H1 (cell line): ENCODE results near the gene TECR. TPM values are rescaled to one million over a fixed set of nuclear protein-coding genes. Genes with fewer than 3 reads are reported as not detected.
"Not testable (repeated sequence)": the region's sequence is repeated elsewhere in the genome, so short reads cannot be mapped to it uniquely, and the experiment has no call there.

Experiments used
- CTCF ChIA-PET: fragments of 300-600 bp; sonication (Branson Sonifier 250); formaldehyde crosslinking; loops from one replicate; lab custom pipeline; 2021; ENCODE audit not compliant: partially characterized antibody; lab: Charles Lee
- POLR2A ChIA-PET: fragments of 300-600 bp; sonication (Branson Sonifier 250); formaldehyde crosslinking; loops from one replicate; lab custom pipeline; 2021; ENCODE audit warnings: inconsistent platforms; ENCODE audit not compliant: partially characterized antibody; lab: Charles Lee
- DNase-seq, 2 experiments: peaks; one replicate each; pipeline versions ENCODE4 v3.0.0 to v3.0.0-alpha.2; 2010 to 2022; ENCODE audit warnings: low spot score in 2 of 2, low read depth in 1 of 2, mixed read lengths in 1 of 2
- FAIRE-seq: peaks from 2 replicates; lab custom pipeline; 2011; peaks lifted over from hg19 to GRCh38; lab: Jason Lieb, UNC
- H2AFZ ChIP-seq: 2 replicates; pipeline ENCODE4 v1.8.1; 2012; ENCODE audit warnings: low read length, inconsistent platforms
- H2AK5ac ChIP-seq: 2 replicates; pipeline ENCODE4 v1.6.1; 2013; ENCODE audit warnings: low read depth, low read length
- H2BK120ac ChIP-seq: replicated peaks from 2 replicates; pipeline ENCODE3; 2013; ENCODE audit warnings: low read depth, low read length, inconsistent platforms
- H2BK12ac ChIP-seq: 2 replicates; pipeline ENCODE4 v1.6.1; 2013; ENCODE audit warnings: low read depth, low read length
- H2BK15ac ChIP-seq: 2 replicates; pipeline ENCODE4 v1.6.1; 2013; ENCODE audit warnings: low read length
- H2BK20ac ChIP-seq: 2 replicates; pipeline ENCODE4 v1.6.1; 2013; ENCODE audit warnings: low read length
- H2BK5ac ChIP-seq: 2 replicates; pipeline ENCODE4 v1.6.1; 2013; ENCODE audit warnings: low read depth, low read length
- H3K14ac ChIP-seq: 2 replicates; pipeline ENCODE4 v1.6.1; 2013; ENCODE audit warnings: inconsistent platforms; ENCODE audit not compliant: insufficient read length
- H3K18ac ChIP-seq: 2 replicates; pipeline ENCODE4 v1.6.1; 2013; ENCODE audit warnings: low read length; ENCODE audit errors: extremely low read depth
- H3K23ac ChIP-seq: 2 replicates; pipeline ENCODE4 v1.6.1; 2013; ENCODE audit warnings: inconsistent platforms; ENCODE audit not compliant: insufficient read length
- H3K23me2 ChIP-seq: 2 replicates; pipeline ENCODE4 v1.6.1; 2013; ENCODE audit warnings: low read depth, low read length
- H3K27ac ChIP-seq: 2 replicates; pipeline ENCODE4 v1.6.1; 2011; ENCODE audit warnings: low read depth, low read length, inconsistent platforms
- H3K27me3 ChIP-seq, 4 experiments: replicated peaks in 1 of 4; 1 replicate in 1 of 4; 2 replicates in 3 of 4; pipeline versions ENCODE4 v1.6.1 to v1.8.1; 2011 to 2013; ENCODE audit warnings: low read length in 3 of 4, mild to moderate bottlenecking in 3 of 4, inconsistent platforms in 2 of 4, mixed read lengths in 2 of 4, moderate library complexity in 1 of 4; ENCODE audit not compliant: control insufficient read depth in 3 of 4, insufficient read depth in 3 of 4; ENCODE audit errors: extremely low read depth in 1 of 4
- H3K36me3 ChIP-seq, 4 experiments: 2 replicates each; pipeline versions ENCODE4 v1.6.1 to v1.8.1; 2011 to 2013; ENCODE audit warnings: mild to moderate bottlenecking in 4 of 4, low read length in 3 of 4, moderate library complexity in 2 of 4, control low read depth in 1 of 4, inconsistent platforms in 1 of 4; ENCODE audit not compliant: insufficient read depth in 4 of 4, control insufficient read depth in 2 of 4
- H3K4ac ChIP-seq: replicated peaks from 2 replicates; pipeline ENCODE3; 2013; ENCODE audit warnings: low read length, low read depth, mixed read lengths, inconsistent platforms; ENCODE audit not compliant: insufficient read length
- H3K4me1 ChIP-seq, 4 experiments: replicated peaks in 1 of 4; 1 replicate in 1 of 4; 2 replicates in 3 of 4; pipeline versions ENCODE4 v1.6.1 to v1.8.1; 2011 to 2013; ENCODE audit warnings: low read length in 3 of 4, inconsistent platforms in 2 of 4, mixed read lengths in 1 of 4; ENCODE audit not compliant: insufficient read depth in 4 of 4, control insufficient read depth in 3 of 4
- H3K4me2 ChIP-seq, 2 experiments: 2 replicates each; pipeline versions ENCODE4 v1.6.1 to v1.8.1; 2011 to 2013; ENCODE audit warnings: low read depth in 2 of 2, low read length in 2 of 2, control low read depth in 1 of 2, inconsistent platforms in 1 of 2, mild to moderate bottlenecking in 1 of 2; ENCODE audit not compliant: insufficient read depth in 1 of 2
- H3K4me3 ChIP-seq, 4 experiments: fragments of 200-600, 300-600 bp in 1 of 4; sonication (generic), shearing (Covaris generic), sonication (Bioruptor Twin) in 1 of 4; 2 replicates each; pipeline versions ENCODE4 v1.5.1 to v1.8.1; 2011 to 2016; ENCODE audit warnings: low read length in 4 of 4, low read depth in 3 of 4, control low read depth in 2 of 4, inconsistent platforms in 2 of 4, mild to moderate bottlenecking in 2 of 4, mixed read lengths in 1 of 4, moderate library complexity in 1 of 4; ENCODE audit not compliant: insufficient read depth in 2 of 4; ENCODE audit errors: extremely low read depth in 1 of 4
- H3K56ac ChIP-seq: replicated peaks from 2 replicates; pipeline ENCODE3; 2013; ENCODE audit warnings: low read depth, mild to moderate bottlenecking, mixed read lengths, low read length, inconsistent platforms; ENCODE audit not compliant: insufficient read length
- H3K79me1 ChIP-seq: 2 replicates; pipeline ENCODE4 v1.6.1; 2013; ENCODE audit warnings: low read depth, low read length, control low read depth
- H3K79me2 ChIP-seq, 2 experiments: 2 replicates each; pipeline versions ENCODE4 v1.6.1 to v1.8.1; 2012 to 2013; ENCODE audit warnings: low read length in 2 of 2, mild to moderate bottlenecking in 2 of 2, inconsistent platforms in 1 of 2; ENCODE audit not compliant: insufficient read depth in 2 of 2, control insufficient read depth in 1 of 2
- H3K9ac ChIP-seq, 4 experiments: replicated peaks in 1 of 4; 1 replicate in 1 of 4; 2 replicates in 3 of 4; pipeline versions ENCODE4 v1.6.1 to v1.8.1; 2011 to 2013; ENCODE audit warnings: low read depth in 3 of 4, low read length in 3 of 4, control low read depth in 2 of 4, mild to moderate bottlenecking in 2 of 4, moderate library complexity in 2 of 4, inconsistent platforms in 1 of 4; ENCODE audit errors: extremely low read depth in 1 of 4
- H3K9me3 ChIP-seq, 2 experiments: 2 replicates each; pipeline versions ENCODE4 v1.6.1 to v1.8.1; 2012 to 2013; ENCODE audit warnings: mild to moderate bottlenecking in 2 of 2, moderate library complexity in 2 of 2, control low read depth in 1 of 2, inconsistent platforms in 1 of 2, low read depth in 1 of 2, low read length in 1 of 2, mixed read lengths in 1 of 2; ENCODE audit not compliant: insufficient read depth in 2 of 2
- H4K20me1 ChIP-seq, 2 experiments: replicated peaks in 1 of 2; 2 replicates each; pipeline versions ENCODE3 to v1.8.1; 2011 to 2013; ENCODE audit warnings: inconsistent platforms in 2 of 2, low read length in 2 of 2, mild to moderate bottlenecking in 1 of 2; ENCODE audit not compliant: insufficient read depth in 2 of 2, control insufficient read depth in 1 of 2
- H4K5ac ChIP-seq: 2 replicates; pipeline ENCODE4 v1.6.1; 2013; ENCODE audit warnings: low read length, low read depth, mixed read lengths, inconsistent platforms; ENCODE audit not compliant: insufficient read length
- H4K8ac ChIP-seq: 2 replicates; pipeline ENCODE4 v1.8.0; 2013; ENCODE audit warnings: mild to moderate bottlenecking, moderate library complexity, low read length, inconsistent platforms; ENCODE audit not compliant: insufficient read depth; ENCODE audit errors: extremely low read depth
- H4K91ac ChIP-seq: replicated peaks from 2 replicates; pipeline ENCODE3; 2013; ENCODE audit warnings: low read length, mixed read lengths, inconsistent platforms; ENCODE audit not compliant: insufficient read length
- WGBS, 2 experiments: shearing (Covaris generic) in 1 of 2; methylation state at CpG; one replicate each; pipeline versions ENCODE4 v1.1.6 to v1.1.7; 2013 to 2015; ENCODE audit warnings: low lambda C conversion rate in 2 of 2, mixed read lengths in 2 of 2, inconsistent platforms in 1 of 2, low coverage in 1 of 2, missing lambda C conversion rate in 1 of 2; ENCODE audit not compliant: insufficient replicate concordance in 2 of 2, insufficient coverage in 1 of 2, insufficient read length in 1 of 2; ENCODE audit errors: extremely low coverage in 1 of 2, missing lambda C conversion rate in 1 of 2; 5-methylcytosine and 5-hydroxymethylcytosine counted together
- polyA plus RNA-seq, 7 experiments: library from polyadenylated mRNA; depleted of rRNA in 3 of 7; stranded (reverse) in 5 of 7; unstranded in 2 of 7; fragments of >200 nt in 5 of 7; fragments of 200-250 nt in 2 of 7; gene quantifications; 1 replicate in 5 of 7; 2 replicates in 1 of 7; 4 replicates in 1 of 7; pipeline versions ENCODE4 v1.2.1 to v1.2.3, GENCODE V29; 2011 to 2013; ENCODE audit warnings: missing spikeins in 2 of 7, mixed read lengths in 2 of 7
- total RNA-seq: library from RNA; stranded (reverse); fragmentation: NEBNext Ultra II Directional; extraction: Animal tissue kit (Norgen Biotek cat#: 25700); gene quantifications from 2 replicates; pipeline ENCODE4 v1.2.1, GENCODE V29; 2021

Gene TECR
- total and polyA plus RNA-seq, 2 of the 8 experiments (the other 6 are each of a cell fraction or from before 2014, with no cell fraction given), result 172 to 405 TPM

GRCh38 chr19:14612242-14612641 is 82.8 kb downstream of the TECR start:
- H2BK5ac ChIP-seq, H3K9ac ChIP-seq, H3K27ac ChIP-seq, H3K23ac ChIP-seq, H2AK5ac ChIP-seq, H3K4me1 ChIP-seq, H4K20me1 ChIP-seq, DNase-seq, H2BK120ac ChIP-seq, H4K5ac ChIP-seq, H3K4me3 ChIP-seq, POLR2A ChIA-PET, H4K8ac ChIP-seq, H3K27me3 ChIP-seq, H2BK12ac ChIP-seq, H3K79me1 ChIP-seq, H3K79me2 ChIP-seq, H3K23me2 ChIP-seq, H3K4me2 ChIP-seq, H2AFZ ChIP-seq, H2BK15ac ChIP-seq, H3K4ac ChIP-seq, H3K56ac ChIP-seq, H2BK20ac ChIP-seq, H3K36me3 ChIP-seq, H3K18ac ChIP-seq, H3K14ac ChIP-seq, H4K91ac ChIP-seq, FAIRE-seq: not testable (repeated sequence)
- H3K9me3 ChIP-seq, result peaks cover 43 to 64% of the 10 kb centered on the region in 2 experiments
- CTCF ChIA-PET, result interaction anchor here (1.6 kb wide), 1 partner anchor 71 kb away, joined by 3 read pairs; no protein-coding TSS in a partner anchor
- 57% methylated on average over 5 of the region's 5 CpGs; no CpG with 5 or more reads in 1 of the 2 experiments for WGBS, 2 experiments
